Parathyroid adenoma (tissue), 2 donors: ENCODE measurements around the gene RC3H1.

ENCODE experiments used
- H2AFZ ChIP-seq: fragments of 300-600 bp; sonication (generic); one replicate; pipeline ENCODE4 v1.7.0; 2017; ENCODE audit warnings: antibody characterized with exemption, mild to moderate bottlenecking
- H3K27ac ChIP-seq: fragments of 300-600 bp; sonication (generic); one replicate; pipeline ENCODE4 v1.7.0; 2017
- H3K27me3 ChIP-seq: fragments of 300-600 bp; sonication (generic); one replicate; pipeline ENCODE4 v1.7.0; 2017; ENCODE audit warnings: low read length; ENCODE audit not compliant: control insufficient read depth, insufficient read depth
- H3K36me3 ChIP-seq: fragments of 300-600 bp; sonication (generic); one replicate; pipeline ENCODE4 v1.7.0; 2017; ENCODE audit warnings: low read length; ENCODE audit not compliant: control insufficient read depth, insufficient read depth
- H3K4me1 ChIP-seq: fragments of 300-600 bp; sonication (generic); one replicate; pipeline ENCODE4 v1.7.0; 2017; ENCODE audit warnings: control low read depth
- H3K4me2 ChIP-seq: fragments of 300-600 bp; sonication (generic); one replicate; pipeline ENCODE4 v1.7.0; 2017; ENCODE audit warnings: low read length
- H3K4me3 ChIP-seq: fragments of 300-600 bp; sonication (generic); one replicate; pipeline ENCODE4 v1.7.0; 2017; ENCODE audit warnings: low read depth, low read length
- H3K79me2 ChIP-seq: fragments of 300-600 bp; sonication (generic); one replicate; pipeline ENCODE4 v1.7.0; 2017; ENCODE audit warnings: control low read depth
- H3K9ac ChIP-seq: fragments of 300-600 bp; sonication (generic); one replicate; pipeline ENCODE4 v1.7.0; 2017; ENCODE audit warnings: mild to moderate bottlenecking
- H3K9me3 ChIP-seq: fragments of 300-600 bp; sonication (generic); one replicate; pipeline ENCODE4 v1.7.0; 2017; ENCODE audit warnings: low read length; ENCODE audit not compliant: control insufficient read depth
- CTCF ChIP-seq: fragments of 300-600 bp; sonication (generic); IDR thresholded peaks from one replicate; pipeline ENCODE4 v1.7.0; 2017; ENCODE audit warnings: antibody characterized with exemption, mild to moderate bottlenecking
- donor health status: primary hyperparathyroidism.

RC3H1 gene

GRCh38 chr1:174008269-174008668 lies 13.9 kb downstream of the RC3H1 start:
- Histone ChIP-seq H2AFZ (no peak overlapping the region), H3K4me2 (no peak overlapping the region), H3K9ac (no peak overlapping the region), H3K4me3 (no peak overlapping the region), H3K27me3 (no peaks in the 10 kb centered on the region), H3K4me1 (no peaks in the 10 kb centered on the region), H3K79me2 (peaks cover 30% of the 10 kb centered on the region), H3K36me3 (no peaks in the 10 kb centered on the region), H3K27ac (no peak overlapping the region), H3K9me3 (no peaks in the 10 kb centered on the region)
- TF ChIP-seq CTCF = no peak

GRCh38 chr1:174007851-174008250 lies 14.3 kb downstream of the RC3H1 start:
- Histone ChIP-seq H3K79me2 (peaks cover 30% of the 10 kb centered on the region), H3K9me3 (no peaks in the 10 kb centered on the region), H3K9ac (no peak overlapping the region), H2AFZ (no peak overlapping the region), H3K27me3 (no peaks in the 10 kb centered on the region), H3K4me2 (no peak overlapping the region), H3K4me3 (no peak overlapping the region), H3K27ac (no peak overlapping the region), H3K36me3 (no peaks in the 10 kb centered on the region), H3K4me1 (no peaks in the 10 kb centered on the region)
- TF ChIP-seq CTCF = no peak

GRCh38 chr1:174005032-174005431 lies 17.1 kb downstream of the RC3H1 start:
- Histone ChIP-seq H3K4me2 (no peak overlapping the region), H3K4me3 (no peak overlapping the region), H3K9ac (no peak overlapping the region), H3K27ac (no peak overlapping the region), H3K4me1 (peaks cover 3% of the 10 kb centered on the region), H3K79me2 (peaks cover 19% of the 10 kb centered on the region), H3K36me3 (no peaks in the 10 kb centered on the region), H3K27me3 (no peaks in the 10 kb centered on the region), H3K9me3 (no peaks in the 10 kb centered on the region), H2AFZ (no peak overlapping the region)
- no peak for TF ChIP-seq CTCF

GRCh38 chr1:174003867-174004266 lies 18.3 kb downstream of the RC3H1 start:
- no peak overlapping the region for H2AFZ ChIP-seq
- H3K36me3 ChIP-seq = no peaks in the 10 kb centered on the region
- no peak overlapping the region for H3K4me2 ChIP-seq
- peaks cover 3% of the 10 kb centered on the region for H3K4me1 ChIP-seq
- H3K79me2 ChIP-seq = peaks cover 9% of the 10 kb centered on the region
- H3K27ac ChIP-seq = no peak overlapping the region
- no peaks in the 10 kb centered on the region for H3K27me3 ChIP-seq
- no peak for TF ChIP-seq CTCF
- H3K9me3 ChIP-seq = no peaks in the 10 kb centered on the region
- H3K4me3 ChIP-seq = no peak overlapping the region
- H3K9ac ChIP-seq = no peak overlapping the region

- Histone ChIP-seq H3K27me3 (no peaks in the 10 kb centered on the region), H3K9me3 (no peaks in the 10 kb centered on the region), H2AFZ (no peak overlapping the region), H3K9ac (no peak overlapping the region), H3K27ac (no peak overlapping the region), H3K79me2 (peaks cover 4% of the 10 kb centered on the region), H3K4me2 (no peak overlapping the region), H3K36me3 (no peaks in the 10 kb centered on the region), H3K4me3 (no peak overlapping the region), H3K4me1 (peaks cover 3% of the 10 kb centered on the region)
- no peak for TF ChIP-seq CTCF
These were observed 20.6 kb downstream of the RC3H1 start for GRCh38 chr1:174001573-174001972.
